Stomach (tissue), 4 donors: ENCODE measurements around the gene CCDC69.

Experiments
- CTCF ChIP-seq, 7 experiments: fragments of 450-650 bp in 4 of 7; fragments of 200-600 bp in 3 of 7; sonication (generic) in 3 of 7; IDR thresholded peaks; one replicate each; pipeline ENCODE4 v1.5.1; 2016 to 2019; ENCODE audit warnings: antibody characterized with exemption in 7 of 7, control low read depth in 2 of 7, mild to moderate bottlenecking in 1 of 7
- EP300 ChIP-seq: sonication (generic); formaldehyde crosslinking; IDR thresholded peaks from one replicate; pipeline ENCODE4 v1.6.1; 2017; ENCODE audit warnings: antibody characterized with exemption
- POLR2A ChIP-seq, 4 donors: fragments of 450-650 bp; IDR thresholded peaks; one replicate each; pipeline ENCODE4 v1.6.1; 2016; ENCODE audit warnings: antibody characterized with exemption in 4 of 4, control low read depth in 2 of 4, mild to moderate bottlenecking in 1 of 4, moderate library complexity in 1 of 4
- POLR2AphosphoS5 ChIP-seq, 3 donors: sonication (generic); formaldehyde crosslinking; IDR thresholded peaks; one replicate each; pipeline ENCODE4 v1.6.1; 2016; ENCODE audit warnings: antibody characterized with exemption in 3 of 3

DNA sequence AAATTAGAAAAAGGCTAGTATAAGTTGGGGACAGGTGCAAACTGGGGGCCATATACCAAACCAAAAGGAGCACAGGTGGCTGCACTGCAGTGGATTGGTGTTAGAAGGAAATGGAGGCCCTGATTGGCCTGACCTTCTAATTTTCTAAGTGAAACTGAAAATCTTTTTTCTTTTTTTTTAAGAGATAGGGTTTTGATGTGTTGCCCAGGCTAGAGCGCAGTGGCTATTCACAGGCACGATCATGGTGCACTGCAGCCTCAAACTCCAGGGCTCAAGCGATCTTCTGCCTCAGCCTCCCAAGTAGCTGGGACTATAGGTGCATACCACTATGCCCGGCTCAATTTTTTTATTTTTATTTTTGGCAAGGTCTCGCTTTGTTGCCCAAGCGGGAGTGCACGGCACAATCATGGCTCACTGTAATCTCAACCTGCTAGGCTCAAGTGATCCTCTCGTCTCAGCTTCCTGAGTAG lies 9.8 kb upstream of the CCDC69 start:
- no peak for TF ChIP-seq CTCF (IDR thresholded peaks at IDR 0.05)
- no peak for TF ChIP-seq POLR2A (IDR thresholded peaks at IDR 0.05)
- TF ChIP-seq POLR2AphosphoS5 (IDR thresholded peaks at IDR 0.05): no peak
- no peak for TF ChIP-seq EP300
